ENCODE measurements around the gene KCNT1. TPM values are rescaled to one million over a fixed set of nuclear protein-coding genes. Genes with fewer than 3 reads are reported as not detected.

The KCNT1 gene
- total RNA-seq, 1 donor from 2014 or later: 2.7 TPM

- DNase-seq: no peak
These were observed 25.4 kb downstream of the KCNT1 start for GRCh38 chr9:135727257-135727875.

- DNase-seq: no peak
These were observed 26.6 kb downstream of the KCNT1 start for GRCh38 chr9:135728436-135729110.

- DNase-seq: no peak
These were observed 27.5 kb downstream of the KCNT1 start for GRCh38 chr9:135729480-135729879.

GRCh38 chr9:135731454-135731853 lies 29.5 kb downstream of the KCNT1 start:
- no peak for DNase-seq

GRCh38 chr9:135732569-135733257 lies 30.7 kb downstream of the KCNT1 start:
- no peak for DNase-seq

- no peak for DNase-seq
These were observed 32.7 kb downstream of the KCNT1 start for GRCh38 chr9:135734616-135735144.

GRCh38 chr9:135736272-135736978 lies 34.4 kb downstream of the KCNT1 start:
- DNase-seq: no peak

GRCh38 chr9:135736979-135737839 lies 35.2 kb downstream of the KCNT1 start:
- peak; percentile 42 for DNase-seq

GRCh38 chr9:135737840-135738521 lies 36.0 kb downstream of the KCNT1 start:
- DNase-seq: no peak

- DNase-seq: no peak
These were observed 37.6 kb downstream of the KCNT1 start for GRCh38 chr9:135739271-135740220.

- no peak for DNase-seq
These were observed 39.6 kb downstream of the KCNT1 start for GRCh38 chr9:135741276-135742219.

- no peak for DNase-seq
These were observed 41.0 kb downstream of the KCNT1 start for GRCh38 chr9:135743021-135743420.

- DNase-seq: no peak
These were observed 41.8 kb downstream of the KCNT1 start for GRCh38 chr9:135743546-135744332.

GRCh38 chr9:135744333-135745070 lies 42.5 kb downstream of the KCNT1 start:
- DNase-seq: no peak

GRCh38 chr9:135745189-135745588 lies 43.2 kb downstream of the KCNT1 start:
- DNase-seq: no peak

GRCh38 chr9:135745686-135746324 lies 43.8 kb downstream of the KCNT1 start:
- DNase-seq: no peak

GRCh38 chr9:135746565-135746964 lies 44.6 kb downstream of the KCNT1 start:
- DNase-seq: no peak
